BLaER1 treated with 17β-estradiol and CSF1 and Interleukin-3, amounts not matched to agents 10 nM and 100 nM (cell line): ENCODE measurements around the gene MYO5B.
A peak's percentile ranks its signal among the peaks of the same experiment; 100 is the strongest.

Source experiments
- H3K27ac ChIP-seq, 11 experiments: shearing (Covaris generic); formaldehyde crosslinking; 2 replicates each; pipeline ENCODE4 v1.8.1; 2022
- H3K27me3 ChIP-seq, 11 experiments: shearing (Covaris generic); formaldehyde crosslinking; 2 replicates each; pipeline ENCODE4 v1.8.1; 2022
- H3K36me3 ChIP-seq, 11 experiments: shearing (Covaris generic); formaldehyde crosslinking; 2 replicates each; pipeline ENCODE4 v1.8.1; 2022
- H3K4me1 ChIP-seq, 10 experiments: shearing (Covaris generic); formaldehyde crosslinking; 2 replicates each; pipeline ENCODE4 v1.8.1; 2022
- H3K4me2 ChIP-seq, 11 experiments: shearing (Covaris generic); formaldehyde crosslinking; 2 replicates each; pipeline ENCODE4 v1.8.1; 2022
- H3K4me3 ChIP-seq, 10 experiments: shearing (Covaris generic); formaldehyde crosslinking; 2 replicates each; pipeline ENCODE4 v1.8.1; 2022
- H3K9ac ChIP-seq, 11 experiments: shearing (Covaris generic); formaldehyde crosslinking; 2 replicates each; pipeline ENCODE4 v1.8.1; 2022
- H3K9me3 ChIP-seq, 11 experiments: shearing (Covaris generic); formaldehyde crosslinking; replicated peaks in 1 of 11; 2 replicates each; pipeline ENCODE4 v1.8.1; 2022
- H4K20me1 ChIP-seq, 11 experiments: shearing (Covaris generic); formaldehyde crosslinking; 2 replicates each; pipeline ENCODE4 v1.8.1; 2022
- Cebpa-rat ChIP-seq, 11 experiments: shearing (Covaris generic); IDR thresholded peaks; 2 replicates each; pipeline ENCODE4 v1.8.1; 2022

MYO5B gene

DNA sequence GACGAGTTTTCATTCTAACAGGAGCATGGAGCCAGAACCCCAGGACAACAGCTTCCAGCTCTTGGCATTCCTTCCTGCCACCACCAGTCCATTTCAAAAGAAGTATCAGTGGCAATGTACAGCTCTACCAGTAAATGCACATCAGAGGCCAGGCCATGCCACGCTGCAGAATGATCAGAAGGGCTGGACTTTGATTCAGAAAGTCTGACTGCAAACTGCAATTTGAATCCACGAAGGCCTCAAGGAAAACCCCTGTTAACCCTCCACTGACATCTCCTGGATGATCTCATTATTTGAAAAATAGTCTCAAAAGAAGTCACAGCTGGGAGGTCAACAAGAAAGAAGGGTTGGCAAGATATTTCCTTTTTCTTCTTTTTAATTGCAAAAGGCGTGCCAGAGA, 119.2 kb downstream of the MYO5B start:
- TF ChIP-seq Cebpa-rat (IDR thresholded peaks at IDR 0.05): no peak
- Histone ChIP-seq H3K4me2 (peak overlapping the region; percentile 71 to 94 (median 85)), H3K4me1 (peaks cover 14 to 24% (median 18%) of the 10 kb centered on the region in 10 experiments), H3K9me3 (peaks cover 0 to 8% (median 0%) of the 10 kb centered on the region in 11 experiments; a peak in 2 of 22 replicates), H3K27ac (peak overlapping the region in 4 of 11 experiments; percentile 19 to 53 (median 38); a peak in 6 of 22 replicates), H3K4me3 (no peak overlapping the region; a peak in 1 of 20 replicates), H3K9ac (peak overlapping the region in 1 of 11 experiments; percentile 19; a peak in 2 of 22 replicates), H3K27me3 (no peaks in the 10 kb centered on the region), H3K36me3 (no peaks in the 10 kb centered on the region), H4K20me1 (no peaks in the 10 kb centered on the region)

DNA sequence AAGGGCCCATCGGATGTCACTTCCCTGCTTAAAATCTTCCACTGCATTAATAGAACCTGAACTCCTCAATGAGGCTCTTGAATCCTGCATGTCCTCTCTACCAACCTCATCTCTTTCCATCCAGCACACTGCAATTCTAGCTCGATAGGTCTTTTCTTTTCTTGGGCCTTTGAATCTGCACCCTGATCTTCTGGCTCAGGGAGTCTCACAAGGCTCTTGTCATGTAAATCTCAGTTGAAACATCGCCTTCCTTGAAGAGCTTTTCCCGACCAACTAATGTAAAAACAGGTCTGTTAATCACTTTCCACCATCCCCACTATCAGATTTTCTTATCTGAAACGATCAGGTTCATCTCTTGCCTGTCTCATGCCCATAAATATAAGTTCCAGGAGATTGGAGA, 120.5 kb downstream of the MYO5B start:
- Histone ChIP-seq H3K36me3 (no peaks in the 10 kb centered on the region), H3K4me1 (peaks cover 14 to 24% (median 18%) of the 10 kb centered on the region in 10 experiments), H3K4me3 (no peak overlapping the region), H3K27me3 (no peaks in the 10 kb centered on the region), H4K20me1 (no peaks in the 10 kb centered on the region), H3K9ac (no peak overlapping the region), H3K27ac (no peak overlapping the region), H3K9me3 (peaks cover 0 to 8% (median 0%) of the 10 kb centered on the region in 11 experiments; a peak in 2 of 22 replicates), H3K4me2 (peak overlapping the region in 1 of 11 experiments; percentile 91; a peak in 1 of 22 replicates)
- no peak for TF ChIP-seq Cebpa-rat (IDR thresholded peaks at IDR 0.05)

DNA sequence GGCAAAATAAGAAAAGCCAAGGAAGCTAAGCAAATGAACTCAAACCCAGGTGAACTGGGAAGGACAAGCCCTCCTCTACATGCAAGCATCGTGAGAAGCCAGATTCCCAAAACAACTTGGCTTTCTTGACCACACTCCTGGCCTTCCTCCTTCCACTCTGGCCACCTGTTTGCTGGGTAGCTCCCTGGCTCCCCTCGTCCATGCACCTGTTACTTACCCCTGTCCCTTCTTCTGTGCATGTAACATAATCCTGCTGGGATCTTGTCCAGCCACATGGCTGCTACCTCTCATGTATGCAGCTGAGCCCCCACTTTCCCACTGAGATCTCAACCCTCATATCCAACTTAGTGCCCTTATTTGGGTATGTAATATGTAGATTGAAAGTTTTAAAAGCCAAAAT, 121.6 kb downstream of the MYO5B start:
- Histone ChIP-seq H3K27me3 (no peaks in the 10 kb centered on the region), H3K27ac (no peak overlapping the region), H3K9me3 (peaks cover 0 to 8% (median 0%) of the 10 kb centered on the region in 11 experiments; a peak in 2 of 22 replicates), H3K9ac (no peak overlapping the region), H3K4me1 (peaks cover 14 to 24% (median 18%) of the 10 kb centered on the region in 10 experiments), H3K36me3 (no peaks in the 10 kb centered on the region), H3K4me3 (no peak overlapping the region), H3K4me2 (no peak overlapping the region), H4K20me1 (no peaks in the 10 kb centered on the region)
- no peak for TF ChIP-seq Cebpa-rat (IDR thresholded peaks at IDR 0.05)

DNA sequence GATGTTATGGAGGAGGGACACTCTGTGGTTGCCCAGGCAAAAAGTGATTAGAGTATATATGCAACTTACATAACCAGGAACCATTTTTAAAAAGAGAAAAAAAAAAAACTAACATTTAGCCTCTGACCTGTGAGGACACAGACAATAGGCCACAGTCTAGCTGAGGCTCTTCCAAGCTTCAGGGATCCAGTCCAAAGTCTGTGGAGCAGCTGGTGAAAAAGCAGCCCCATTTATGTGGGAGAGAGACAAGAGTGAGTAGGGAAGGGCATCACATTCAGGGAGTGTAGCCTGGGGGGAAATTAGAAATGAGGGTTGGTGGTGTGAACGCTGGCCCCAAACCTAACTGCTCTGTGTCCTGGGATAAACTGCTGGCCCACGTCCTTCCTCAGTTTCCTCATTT, 122.8 kb downstream of the MYO5B start:
- Histone ChIP-seq H3K4me1 (peaks cover 14 to 24% (median 18%) of the 10 kb centered on the region in 10 experiments), H3K4me2 (no peak overlapping the region)

DNA sequence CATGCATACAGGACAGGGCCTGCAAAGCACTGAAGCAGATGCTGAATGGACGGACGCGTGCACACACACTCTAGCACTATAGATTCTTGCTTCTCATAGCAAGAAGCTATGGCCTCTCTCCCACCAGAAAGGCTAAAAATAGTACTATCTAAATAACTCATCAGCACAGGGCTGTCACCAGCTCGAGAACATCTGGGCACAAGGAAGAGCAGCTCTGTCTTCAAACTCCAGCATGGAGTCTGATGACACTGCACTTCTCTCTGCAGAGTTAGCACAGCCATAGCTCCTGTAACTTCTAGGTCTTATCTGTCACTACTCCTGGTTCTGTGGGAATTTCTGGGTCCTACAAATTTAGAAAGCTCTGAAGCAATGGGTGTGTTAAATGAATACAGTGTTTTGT, 123.5 kb downstream of the MYO5B start:
- H4K20me1 ChIP-seq: no peaks in the 10 kb centered on the region
- H3K4me2 ChIP-seq: no peak overlapping the region
- peaks cover 11 to 17% (median 15%) of the 10 kb centered on the region in 10 experiments for H3K4me1 ChIP-seq
- no peaks in the 10 kb centered on the region for H3K27me3 ChIP-seq
- H3K9ac ChIP-seq: no peak overlapping the region
- H3K9me3 ChIP-seq: peaks cover 0 to 8% (median 0%) of the 10 kb centered on the region in 11 experiments; a peak in 2 of 22 replicates
- no peak overlapping the region for H3K27ac ChIP-seq
- no peak overlapping the region for H3K4me3 ChIP-seq
- TF ChIP-seq Cebpa-rat (IDR thresholded peaks at IDR 0.05): no peak
- H3K36me3 ChIP-seq: no peaks in the 10 kb centered on the region

More for the DNA sequence above, 122.8 kb downstream of the MYO5B start:
- Histone ChIP-seq H3K27me3 (no peaks in the 10 kb centered on the region), H3K27ac (no peak overlapping the region), H3K9me3 (peaks cover 0 to 8% (median 0%) of the 10 kb centered on the region in 11 experiments; a peak in 2 of 22 replicates), H4K20me1 (no peaks in the 10 kb centered on the region), H3K9ac (no peak overlapping the region), H3K36me3 (no peaks in the 10 kb centered on the region), H3K4me3 (no peak overlapping the region)
- no peak for TF ChIP-seq Cebpa-rat (IDR thresholded peaks at IDR 0.05)

DNA sequence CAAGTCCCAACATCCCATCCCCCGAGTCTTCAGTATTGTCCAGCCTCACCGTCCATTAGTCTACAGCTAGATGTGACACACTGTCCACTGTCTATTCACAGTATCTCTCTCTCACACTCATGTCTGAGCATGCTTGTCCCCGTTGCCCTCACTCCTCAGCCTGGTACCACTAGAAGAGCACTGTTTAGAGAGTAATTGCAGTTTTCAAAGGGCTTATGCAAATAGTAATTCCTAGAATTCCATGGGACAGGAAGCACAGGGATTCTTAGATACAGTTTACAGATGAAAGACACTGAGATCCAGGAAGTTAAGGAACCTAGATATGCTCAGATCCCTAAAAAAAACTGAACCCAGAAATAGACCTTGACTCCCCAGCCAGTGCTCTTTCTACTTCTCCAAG, 125.5 kb downstream of the MYO5B start:
- H3K4me3 ChIP-seq: no peak overlapping the region
- H3K36me3 ChIP-seq: no peaks in the 10 kb centered on the region
- no peaks in the 10 kb centered on the region for H3K27me3 ChIP-seq
- no peak overlapping the region for H3K4me2 ChIP-seq
- H3K27ac ChIP-seq: no peak overlapping the region
- H3K9me3 ChIP-seq: peaks cover 0 to 8% (median 0%) of the 10 kb centered on the region in 11 experiments; a peak in 2 of 22 replicates
- no peak for TF ChIP-seq Cebpa-rat (IDR thresholded peaks at IDR 0.05)
- no peak overlapping the region for H3K9ac ChIP-seq
- H4K20me1 ChIP-seq: no peaks in the 10 kb centered on the region
- H3K4me1 ChIP-seq: no peaks in the 10 kb centered on the region

DNA sequence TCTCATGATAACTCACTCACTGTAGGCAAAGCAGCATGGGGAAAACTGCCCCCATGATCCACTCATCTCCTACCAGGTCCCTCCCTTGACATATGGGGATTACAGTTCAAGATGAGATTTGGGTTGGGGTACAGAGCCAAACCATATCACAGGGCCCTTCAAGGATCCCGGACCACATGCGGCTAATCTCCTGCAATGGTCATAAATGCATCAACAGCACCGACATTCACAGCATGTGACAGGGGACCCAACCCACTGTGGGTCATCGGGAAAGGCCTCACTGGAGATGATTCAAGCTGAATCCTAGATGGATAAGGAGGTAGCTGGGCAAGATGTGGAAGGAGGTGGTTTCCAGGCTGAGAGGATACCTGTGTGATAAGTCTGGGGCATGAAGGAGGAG, 129.4 kb downstream of the MYO5B start:
- no peak for TF ChIP-seq Cebpa-rat (IDR thresholded peaks at IDR 0.05)
- H3K4me1 ChIP-seq: no peaks in the 10 kb centered on the region
- H3K9me3 ChIP-seq: no peaks in the 10 kb centered on the region
- no peak overlapping the region for H3K27ac ChIP-seq
- H3K4me3 ChIP-seq: no peak overlapping the region
- no peak overlapping the region for H3K4me2 ChIP-seq
- no peaks in the 10 kb centered on the region for H3K27me3 ChIP-seq
- no peaks in the 10 kb centered on the region for H4K20me1 ChIP-seq
- no peaks in the 10 kb centered on the region for H3K36me3 ChIP-seq
- no peak overlapping the region for H3K9ac ChIP-seq

DNA sequence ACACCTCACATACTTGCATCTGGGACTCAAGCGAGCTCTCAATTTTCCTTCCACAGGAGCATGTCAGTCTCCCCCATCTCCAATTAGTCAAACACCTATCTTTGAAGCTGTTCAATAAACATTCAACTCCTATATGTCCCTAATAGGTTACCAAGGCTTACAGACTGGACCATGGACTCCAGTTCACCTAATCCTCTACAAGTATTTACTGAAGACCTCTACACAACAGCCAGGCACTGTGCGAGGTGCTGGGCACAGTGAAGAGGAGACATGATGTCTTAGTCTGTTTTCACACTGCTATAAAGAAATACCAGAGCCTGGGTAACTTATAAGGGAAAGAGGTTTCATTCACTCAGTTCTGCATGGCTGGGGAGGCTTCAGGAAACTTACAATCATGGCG, 129.9 kb downstream of the MYO5B start:
- H4K20me1 ChIP-seq: no peaks in the 10 kb centered on the region
- H3K4me1 ChIP-seq: no peaks in the 10 kb centered on the region
- no peak overlapping the region for H3K9ac ChIP-seq
- no peaks in the 10 kb centered on the region for H3K36me3 ChIP-seq
- no peak overlapping the region for H3K27ac ChIP-seq
- TF ChIP-seq Cebpa-rat (IDR thresholded peaks at IDR 0.05): no peak
- H3K27me3 ChIP-seq: no peaks in the 10 kb centered on the region
- no peaks in the 10 kb centered on the region for H3K9me3 ChIP-seq
- H3K4me3 ChIP-seq: no peak overlapping the region
- H3K4me2 ChIP-seq: no peak overlapping the region

DNA sequence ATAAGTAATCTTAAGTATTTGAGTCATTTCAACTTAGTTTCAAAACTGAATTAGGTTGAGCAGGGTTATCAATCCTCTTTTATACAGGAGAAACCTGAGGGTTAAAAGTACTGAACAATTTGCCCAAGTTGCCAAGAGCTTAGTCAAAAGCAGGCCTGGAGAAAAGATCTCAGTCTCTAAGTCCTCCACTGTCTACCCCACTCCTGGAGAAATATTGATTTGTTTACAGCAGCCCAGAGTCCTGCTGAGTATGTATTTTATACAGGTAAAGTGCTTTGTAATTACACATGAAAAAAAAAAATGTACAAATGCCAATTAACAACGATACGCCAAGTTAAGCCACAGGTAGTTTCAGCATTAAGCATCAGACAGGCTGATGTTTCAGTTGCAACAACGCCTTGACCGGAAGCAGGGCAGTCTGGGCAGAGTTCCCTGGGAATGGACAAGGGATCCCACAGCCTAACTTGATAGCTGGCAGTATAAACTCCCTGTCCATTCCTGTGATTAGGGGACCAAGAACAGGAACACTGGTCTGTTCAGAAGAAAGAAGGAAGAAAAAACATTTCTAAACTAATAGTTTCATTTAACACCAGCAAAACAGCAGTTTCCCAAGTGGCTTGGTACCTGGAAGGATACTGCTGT, 132.9 kb downstream of the MYO5B start:
- H3K27ac ChIP-seq: no peak overlapping the region
- TF ChIP-seq Cebpa-rat (IDR thresholded peaks at IDR 0.05): no peak
- no peak overlapping the region for H3K9ac ChIP-seq
- H3K4me2 ChIP-seq: no peak overlapping the region
- no peaks in the 10 kb centered on the region for H4K20me1 ChIP-seq
- no peaks in the 10 kb centered on the region for H3K9me3 ChIP-seq
- no peak overlapping the region for H3K4me3 ChIP-seq
- no peaks in the 10 kb centered on the region for H3K27me3 ChIP-seq
- no peaks in the 10 kb centered on the region for H3K36me3 ChIP-seq
- no peaks in the 10 kb centered on the region for H3K4me1 ChIP-seq

DNA sequence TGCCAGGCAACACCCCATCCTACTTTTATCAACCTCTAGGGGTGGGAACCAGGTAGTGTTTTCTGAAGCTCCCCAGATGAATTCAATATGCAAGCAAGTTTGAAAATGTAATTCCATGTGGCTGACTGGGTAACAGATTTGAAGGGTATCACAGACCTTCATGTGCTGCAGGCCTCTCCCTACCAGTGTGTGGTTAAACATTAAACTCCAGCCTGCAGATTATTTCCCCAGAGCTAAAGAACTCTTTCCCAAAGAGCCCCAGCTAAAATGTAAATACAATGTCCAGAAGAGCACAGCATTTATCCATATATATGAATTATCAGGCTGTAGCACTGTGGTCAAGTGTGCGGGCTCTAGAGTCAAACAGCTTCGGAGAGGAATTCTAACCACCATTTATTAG, 134.1 kb downstream of the MYO5B start:
- H3K27ac ChIP-seq: no peak overlapping the region
- TF ChIP-seq Cebpa-rat (IDR thresholded peaks at IDR 0.05): no peak
- no peaks in the 10 kb centered on the region for H4K20me1 ChIP-seq
- no peaks in the 10 kb centered on the region for H3K36me3 ChIP-seq
- H3K27me3 ChIP-seq: no peaks in the 10 kb centered on the region
- no peaks in the 10 kb centered on the region for H3K4me1 ChIP-seq
- H3K9me3 ChIP-seq: no peaks in the 10 kb centered on the region
- no peak overlapping the region for H3K4me2 ChIP-seq
- no peak overlapping the region for H3K9ac ChIP-seq
- H3K4me3 ChIP-seq: no peak overlapping the region
